ENCODE results near the gene ZNF474.

ZNF474 gene

DNA sequence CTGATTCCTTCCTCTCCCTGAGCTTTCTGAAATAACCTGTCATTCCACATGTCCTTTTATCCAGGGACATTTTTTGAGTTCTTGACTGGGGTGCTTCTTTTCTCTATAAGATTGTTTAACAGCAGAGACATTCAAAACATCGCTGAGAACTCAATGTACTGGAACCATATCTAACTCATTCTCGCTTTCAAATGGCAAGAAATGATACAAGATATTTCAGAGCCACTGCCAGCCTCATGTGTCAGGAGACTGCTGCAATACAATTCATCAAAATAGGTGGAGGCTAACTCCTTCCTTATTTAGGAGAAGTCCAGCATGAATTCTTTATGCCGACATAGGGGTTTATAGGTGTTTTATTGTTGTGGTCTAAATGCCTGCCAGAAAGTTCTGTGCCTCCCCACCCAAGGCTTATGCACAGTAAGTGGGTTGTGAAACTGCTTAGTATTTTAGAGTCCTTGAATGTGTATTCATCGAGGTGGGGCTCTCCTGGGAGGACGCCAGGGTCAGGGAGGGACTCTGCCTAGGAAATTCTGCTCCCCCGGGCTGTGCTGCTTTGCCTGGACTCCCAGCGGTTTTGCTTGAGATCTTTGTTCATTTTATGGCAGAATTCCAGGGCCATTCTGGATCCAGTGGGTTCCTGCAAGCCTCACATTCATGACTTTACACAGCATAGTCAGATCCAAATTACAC lies 53.9 kb downstream of the ZNF474 start:
- no peak for DNase-seq

DNA sequence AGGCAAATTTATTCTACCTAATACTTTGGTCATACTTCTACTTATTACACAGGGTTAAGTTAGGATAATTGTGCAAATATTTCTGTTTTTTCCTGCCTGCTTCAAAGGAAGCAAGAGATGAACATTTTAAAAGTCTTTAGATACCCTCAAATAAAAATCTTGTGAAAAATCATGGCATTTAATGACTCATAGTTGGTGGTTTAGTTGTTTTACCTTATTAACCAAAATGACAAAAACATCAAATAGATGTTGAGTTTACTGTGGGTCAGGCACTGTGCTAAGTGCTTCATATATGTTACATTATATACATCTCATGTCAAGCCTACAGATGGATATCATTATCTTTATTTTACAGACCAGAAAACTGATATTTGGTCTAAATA lies 54.4 kb downstream of the ZNF474 start:
- no peak for DNase-seq

DNA sequence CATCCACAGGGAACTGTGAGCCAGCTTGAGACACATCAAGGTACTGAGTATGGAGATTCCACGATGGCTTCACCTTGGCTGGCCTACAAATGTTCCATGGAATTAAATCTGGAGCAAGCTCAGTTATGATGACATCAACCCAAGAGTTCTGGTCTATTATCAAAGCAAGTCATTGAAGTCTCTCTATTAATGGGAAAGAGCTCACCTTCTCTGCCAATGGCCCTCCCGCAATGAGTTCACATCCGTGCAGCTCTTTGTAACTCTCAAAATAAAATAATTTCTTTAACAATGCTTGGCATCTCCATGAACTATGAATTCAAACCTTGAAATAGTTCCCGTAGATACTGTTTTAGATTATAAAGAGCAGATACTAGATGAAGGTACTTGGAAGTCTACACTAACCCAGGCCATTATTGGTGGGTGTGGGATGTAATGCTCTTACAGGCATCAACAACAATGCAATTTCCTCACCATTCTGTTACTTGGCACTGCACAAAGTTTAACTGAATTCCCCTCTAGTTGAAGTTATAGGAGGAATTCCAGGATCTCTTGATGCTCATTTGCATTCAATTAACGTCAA lies 55.4 kb downstream of the ZNF474 start:
- no peak for DNase-seq

DNA sequence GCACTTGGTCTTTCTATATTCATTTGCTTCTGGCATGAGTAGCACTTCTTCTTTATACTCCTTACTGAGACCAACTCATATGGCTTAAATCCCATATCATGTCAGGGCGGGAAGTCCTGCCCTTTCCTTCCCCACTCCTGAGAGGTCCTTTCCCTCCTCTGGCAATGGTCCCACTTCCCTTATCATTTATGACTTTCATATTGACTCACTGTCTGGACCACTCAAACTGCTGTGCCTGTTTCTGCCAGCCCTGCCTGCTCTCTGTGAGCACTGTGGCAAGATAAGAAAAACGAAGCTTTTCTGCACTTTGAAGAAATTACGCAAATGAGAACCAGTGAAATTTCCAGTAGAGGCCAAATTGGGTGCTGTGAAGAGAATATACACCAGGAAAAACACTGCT lies 58.1 kb downstream of the ZNF474 start:
- no peak for DNase-seq

DNA sequence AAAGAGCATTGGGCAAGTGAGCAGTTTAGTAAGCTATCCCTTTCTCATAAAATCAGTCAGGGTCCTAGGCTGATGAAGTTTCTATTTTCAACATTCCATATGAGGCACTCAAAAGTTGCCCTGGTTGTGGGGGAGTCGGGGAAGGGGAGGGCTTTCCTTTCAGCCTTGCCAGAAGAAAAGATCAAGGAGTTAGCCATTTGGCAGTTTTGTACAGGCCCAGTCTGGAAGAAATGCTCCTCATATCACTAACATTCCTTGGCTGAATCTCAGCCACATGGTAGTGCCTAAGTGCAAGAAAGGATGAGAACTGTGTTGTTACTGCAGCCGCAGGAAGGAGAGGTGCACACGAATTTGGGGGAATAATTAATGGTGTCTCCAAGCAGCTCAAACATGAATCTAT lies 60.8 kb downstream of the ZNF474 start:
- no peak for DNase-seq

DNA sequence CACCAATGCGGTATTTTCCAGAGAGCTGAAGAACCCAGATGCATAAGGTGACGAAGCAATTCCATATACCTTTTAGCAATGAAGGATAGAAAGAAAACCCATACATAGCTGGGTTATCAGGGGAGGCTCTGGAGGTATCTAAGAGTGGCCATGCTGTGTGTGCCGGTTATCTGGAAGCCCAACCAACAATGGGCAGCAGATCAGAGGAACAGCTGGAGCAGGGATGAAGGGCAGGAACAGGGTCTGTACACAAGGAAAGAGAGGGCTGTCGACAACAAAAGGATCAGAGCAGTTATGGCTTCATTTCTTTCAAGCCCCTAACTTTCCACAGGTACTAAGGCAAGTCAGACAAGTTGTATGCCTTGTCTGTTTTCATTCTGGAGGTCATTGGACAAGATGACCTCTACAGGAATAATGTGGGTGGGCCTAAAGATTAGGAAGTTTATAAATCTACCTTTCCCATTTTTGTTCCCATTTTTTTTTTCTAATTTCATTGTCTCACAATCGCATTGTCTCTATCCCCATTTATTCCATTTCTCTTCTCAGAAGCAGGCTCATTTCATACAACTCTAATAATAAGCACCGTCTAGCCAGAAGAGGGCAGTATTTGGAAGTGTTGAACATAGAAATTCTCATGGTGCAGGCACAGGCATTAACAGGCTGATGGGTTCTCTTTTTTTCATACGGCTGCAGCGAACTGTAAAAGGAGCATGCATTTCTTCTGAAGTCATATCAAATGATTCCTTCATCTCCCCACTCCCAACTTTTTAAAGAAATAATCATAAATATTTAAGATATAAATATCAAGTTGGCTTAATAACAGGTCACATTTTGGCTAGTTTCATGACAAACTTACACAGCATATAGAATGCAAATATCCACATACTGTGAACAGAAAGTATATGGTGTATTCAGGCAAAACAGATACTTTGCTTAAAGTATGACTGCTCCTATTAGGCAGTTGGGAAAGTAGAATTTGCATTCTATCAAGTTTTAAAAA lies 63.5 kb downstream of the ZNF474 start:
- DNase-seq, result no peak

DNA sequence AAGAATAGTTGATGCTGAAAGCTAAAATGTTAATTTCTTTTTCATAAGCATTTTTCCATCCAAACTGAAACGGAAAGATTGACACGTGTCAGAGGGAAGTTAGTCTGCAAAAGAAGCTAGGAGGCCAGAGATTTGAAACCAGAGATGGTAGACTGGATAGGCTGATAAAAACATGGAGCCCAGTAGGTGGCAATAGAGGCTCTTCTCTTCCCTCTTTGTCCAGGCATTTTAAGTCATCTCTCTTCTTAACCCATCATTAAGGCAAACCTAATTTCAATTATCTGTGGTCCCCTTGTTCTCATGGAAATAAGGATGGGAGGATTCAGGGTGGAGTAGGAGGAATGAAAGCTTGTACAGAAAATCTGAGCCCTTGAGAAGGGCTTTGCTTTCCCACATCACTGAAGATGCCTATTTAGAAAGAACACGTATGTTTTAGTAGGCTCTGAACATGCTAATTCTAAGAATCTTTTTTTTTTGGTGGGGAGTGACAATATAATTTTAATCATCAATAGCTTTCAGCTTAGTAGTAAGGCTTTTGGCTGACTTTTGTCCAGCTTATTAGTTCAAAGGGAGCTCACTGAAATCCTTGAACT lies 66.6 kb downstream of the ZNF474 start:
- DNase-seq, result no peak

DNA sequence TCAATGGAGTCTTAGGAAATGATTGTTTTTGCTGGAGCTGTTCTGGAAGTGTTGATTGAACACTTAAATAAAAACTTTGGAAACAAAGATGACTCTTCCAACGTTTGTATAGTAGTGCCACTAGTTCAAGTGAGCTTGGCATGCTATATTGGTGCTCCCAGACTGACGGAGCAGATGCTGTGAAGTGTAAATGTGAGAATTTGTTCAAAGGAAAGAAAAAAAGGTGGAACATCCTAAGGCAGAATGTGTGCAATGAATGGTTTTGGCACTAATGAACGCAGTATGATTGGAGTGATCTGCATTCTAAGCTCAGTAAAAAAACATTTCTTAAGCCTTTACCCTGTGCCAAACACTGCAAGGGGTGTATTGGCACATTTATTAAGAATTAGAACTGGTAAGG lies 69.8 kb downstream of the ZNF474 start:
- no peak for DNase-seq

DNA sequence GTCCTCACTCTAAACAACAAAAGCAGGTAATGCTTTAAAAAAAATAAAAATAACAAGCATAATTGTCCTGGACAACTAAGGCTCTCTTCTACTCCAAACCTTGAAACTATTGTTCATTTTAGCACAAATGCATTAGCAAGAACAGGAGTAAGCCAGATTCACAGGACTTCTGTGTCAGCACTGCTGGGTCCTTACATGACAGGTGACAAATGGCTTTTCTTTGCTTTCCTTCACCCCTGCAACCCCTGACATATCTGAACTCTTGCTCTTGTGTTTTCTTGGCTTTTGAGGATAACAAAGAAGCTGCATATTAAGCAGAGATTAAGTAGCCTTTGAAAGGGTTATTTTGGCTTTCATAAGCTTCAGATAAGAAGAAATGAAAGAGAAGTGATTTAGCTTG lies 71.1 kb downstream of the ZNF474 start:
- DNase-seq, result no peak

DNA sequence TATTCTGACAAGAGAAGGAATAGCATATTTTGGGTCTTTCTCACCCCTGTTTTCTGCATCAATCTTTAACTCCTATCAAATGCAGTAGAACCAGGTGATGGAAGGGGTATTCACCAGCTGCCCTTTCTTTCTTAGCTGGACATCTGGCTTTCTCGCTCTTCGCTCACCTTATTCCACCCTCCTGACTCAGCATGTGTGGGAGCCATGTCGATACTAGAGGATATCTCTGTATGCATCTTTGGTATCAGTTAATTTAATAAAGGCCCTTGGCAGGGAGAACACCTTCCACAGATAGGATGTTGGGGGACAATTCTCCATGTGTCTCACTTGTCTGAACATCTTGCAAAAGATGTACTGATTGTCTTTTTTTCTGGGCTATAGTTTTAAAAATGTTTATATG lies 71.5 kb downstream of the ZNF474 start:
- DNase-seq, result no peak

DNA sequence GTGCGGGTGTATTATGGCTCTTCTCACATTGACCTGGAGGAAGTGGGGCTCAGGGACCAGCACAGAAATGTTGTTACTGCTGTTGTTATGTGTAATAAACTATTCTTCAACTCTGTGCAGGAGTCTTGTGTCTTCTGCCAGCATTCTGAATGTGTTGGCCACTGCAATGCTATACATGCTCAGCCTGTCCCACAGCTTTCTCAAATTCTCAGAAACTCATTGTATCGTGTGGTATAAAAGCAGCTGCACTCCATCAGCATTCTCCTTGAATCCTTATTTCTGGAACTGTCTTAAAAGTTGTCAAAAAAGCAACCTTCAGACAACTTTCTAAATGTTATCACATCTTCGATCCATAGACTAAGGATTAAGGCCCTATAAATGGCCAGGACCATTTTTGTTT lies 72.0 kb downstream of the ZNF474 start:
- DNase-seq, result no peak

DNA sequence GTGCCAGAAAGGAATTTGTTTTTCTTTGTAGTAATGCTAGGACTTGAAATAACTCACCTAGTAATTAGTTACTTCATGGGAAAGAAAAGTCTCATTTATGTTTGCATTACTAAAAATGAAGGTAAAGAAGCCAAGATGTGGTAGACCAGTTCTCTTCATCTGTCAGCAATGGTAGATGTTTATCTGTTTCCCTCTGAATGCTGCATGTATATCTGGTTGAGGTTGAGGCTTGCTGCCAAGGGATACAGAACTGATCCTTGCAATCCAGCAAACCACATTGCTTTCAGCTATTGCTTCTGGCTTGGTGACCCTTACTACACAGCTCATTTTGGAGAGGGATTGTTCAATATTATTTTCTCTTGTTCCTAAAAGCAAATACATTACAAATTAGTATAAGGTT lies 73.6 kb downstream of the ZNF474 start:
- no peak for DNase-seq

All from stimulated activated naive CD4-positive, alpha-beta T cell treated with Interleukin-2 at 50 U/mL for 16 hours (primary cell).